ENCODE measurements around the gene CPM. TPM values are rescaled to one million over a fixed set of nuclear protein-coding genes. Genes with fewer than 3 reads are reported as not detected.

Gene CPM
- polyA plus RNA-seq, 3 donors, result 10.7 to 81.3 (median 74.8) TPM

DNA sequence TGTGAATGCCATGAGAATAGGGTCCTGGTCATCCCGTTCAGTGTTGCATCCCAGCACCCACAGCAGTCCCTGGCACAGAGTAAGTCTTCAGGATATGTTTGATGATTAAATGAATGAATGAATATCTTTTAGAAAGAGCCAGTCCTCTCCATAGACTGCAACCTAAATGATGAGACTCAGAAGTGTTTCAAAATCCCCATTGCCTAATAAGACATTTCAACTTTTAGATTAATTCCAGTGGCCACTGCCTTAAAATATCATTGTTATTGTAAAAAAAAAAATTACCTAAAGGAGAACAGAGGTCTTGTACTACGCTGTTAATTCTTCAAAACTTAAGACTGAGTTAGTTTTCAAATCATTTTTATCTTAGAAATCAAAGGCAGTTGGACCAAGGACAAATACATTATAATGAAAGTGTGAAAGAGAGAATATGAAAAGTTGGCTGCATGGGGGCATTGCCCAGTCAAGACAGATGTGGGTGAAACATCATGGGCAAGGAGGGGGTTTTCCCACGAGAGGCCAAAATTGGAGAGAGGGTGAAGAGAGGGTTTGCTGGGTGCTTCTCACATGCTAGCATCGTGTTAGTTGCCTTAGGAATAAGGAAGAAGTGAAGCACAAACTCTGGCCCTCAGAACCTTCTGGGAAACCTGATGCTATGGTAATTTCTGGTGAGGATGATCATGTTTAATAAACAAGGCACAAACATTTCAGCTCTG lies 26.3 kb upstream of the CPM start:
- H3K27ac ChIP-seq (ENCODE audit: low read depth, low read length), result no peak overlapping the region
- 59 to 83% (median 69%) methylated on average over 4 of the region's 4 CpGs for WGBS, 3 donors

DNA sequence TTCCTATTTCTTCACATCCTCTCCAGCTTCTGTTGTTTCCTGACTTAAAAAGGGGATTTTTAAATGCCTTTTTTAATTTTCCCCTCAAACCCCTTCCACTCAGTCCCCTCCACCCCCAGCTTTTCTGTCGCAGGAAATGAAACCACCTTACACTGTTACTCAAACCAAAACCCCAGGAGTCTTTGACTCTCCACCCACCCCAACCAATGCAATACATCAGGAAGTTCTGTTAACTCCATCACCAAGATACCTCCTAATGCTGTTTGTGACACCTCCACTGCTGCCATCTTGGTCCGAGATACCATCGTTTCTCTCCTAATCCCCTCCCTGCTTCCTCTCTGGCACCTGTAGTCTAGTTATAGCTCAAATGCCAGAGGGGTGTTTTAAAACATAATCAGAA lies 25.4 kb upstream of the CPM start:
- WGBS, 3 donors, result 46 to 80% (median 57%) methylated on average over 3 of the region's 3 CpGs
- no peak overlapping the region for H3K27ac ChIP-seq (ENCODE audit: low read depth, low read length)

GRCh38 chr12:68957273-68957672 lies 24.3 kb upstream of the CPM start:
- no peak overlapping the region for H3K27ac ChIP-seq (ENCODE audit: low read depth, low read length)

DNA sequence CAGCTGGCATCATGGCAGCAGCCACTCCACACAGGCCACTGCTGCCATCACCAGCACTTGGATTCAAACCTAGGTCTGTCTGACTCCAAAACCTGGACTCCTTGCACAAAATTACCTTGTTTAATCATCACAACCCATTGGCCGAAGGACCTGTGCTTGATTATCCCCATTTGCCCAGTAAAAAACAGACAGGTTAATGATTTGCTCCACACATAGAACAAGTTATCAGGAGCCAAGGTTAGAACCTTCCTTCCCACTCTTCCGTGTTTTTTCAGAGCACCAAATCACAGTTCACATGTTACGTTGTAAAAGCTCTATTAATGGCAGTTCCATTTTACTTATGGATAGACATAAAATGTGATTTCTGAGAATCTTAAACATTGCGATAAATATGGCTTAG lies 23.5 kb upstream of the CPM start:
- 49 to 97% (median 96%) methylated on average over 4 of the region's 4 CpGs for WGBS, 3 donors
- H3K27ac ChIP-seq (ENCODE audit: low read depth, low read length), result no peak overlapping the region

DNA sequence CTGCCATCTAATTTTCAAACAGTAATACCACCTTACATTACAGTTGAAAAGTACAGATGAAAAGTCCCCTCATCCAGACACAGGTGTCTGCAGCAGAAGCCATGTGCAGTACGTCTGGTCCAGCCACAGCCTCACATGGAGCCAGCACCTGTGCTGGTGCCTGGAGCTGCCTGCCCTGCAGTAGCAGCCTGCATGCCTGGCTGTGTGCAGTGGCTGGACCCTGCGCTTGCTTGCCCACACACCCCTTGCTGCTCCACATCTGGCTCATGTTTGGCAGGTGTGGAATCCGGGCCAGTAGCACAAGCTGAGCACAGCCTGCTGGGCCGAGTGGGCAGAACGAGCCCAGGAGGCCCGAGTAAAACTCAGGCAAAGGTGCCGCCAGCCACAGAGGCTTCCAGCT lies 21.8 kb upstream of the CPM start:
- 84 to 94% (median 88%) methylated on average over 7 of the region's 7 CpGs for WGBS, 3 donors

GRCh38 chr12:68953536-68953935 lies 20.6 kb upstream of the CPM start:
- no peak overlapping the region for H3K27ac ChIP-seq (ENCODE audit: low read depth, low read length)
- 52 to 74% (median 57%) methylated on average over 2 of the region's 2 CpGs for WGBS, 3 donors

More for the DNA sequence above, 21.8 kb upstream of the CPM start:
- no peak overlapping the region for H3K27ac ChIP-seq (ENCODE audit: low read depth, low read length)

DNA sequence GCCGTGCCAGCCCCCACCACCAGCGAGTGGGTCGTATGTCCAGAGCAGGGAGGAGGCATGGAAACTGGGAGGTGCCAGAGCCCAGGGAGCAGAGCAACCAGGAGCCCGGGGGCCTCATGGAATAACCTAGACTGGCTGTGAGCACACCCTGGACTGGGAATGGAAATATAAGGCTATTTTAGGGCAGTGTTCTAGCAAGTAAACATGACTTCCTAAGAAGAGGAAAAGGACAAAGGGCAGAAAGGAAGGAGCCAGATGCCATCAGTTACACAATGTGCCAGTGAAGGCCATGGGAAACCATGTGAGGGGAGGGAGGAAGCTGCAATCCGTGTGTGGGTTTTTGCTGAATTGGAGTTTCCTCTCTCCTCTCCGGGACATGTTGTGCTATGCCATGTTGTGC lies 18.7 kb upstream of the CPM start:
- 47 to 54% (median 51%) methylated on average over 6 of the region's 6 CpGs for WGBS, 3 donors
- H3K27ac ChIP-seq (ENCODE audit: low read depth, low read length), result no peak overlapping the region

DNA sequence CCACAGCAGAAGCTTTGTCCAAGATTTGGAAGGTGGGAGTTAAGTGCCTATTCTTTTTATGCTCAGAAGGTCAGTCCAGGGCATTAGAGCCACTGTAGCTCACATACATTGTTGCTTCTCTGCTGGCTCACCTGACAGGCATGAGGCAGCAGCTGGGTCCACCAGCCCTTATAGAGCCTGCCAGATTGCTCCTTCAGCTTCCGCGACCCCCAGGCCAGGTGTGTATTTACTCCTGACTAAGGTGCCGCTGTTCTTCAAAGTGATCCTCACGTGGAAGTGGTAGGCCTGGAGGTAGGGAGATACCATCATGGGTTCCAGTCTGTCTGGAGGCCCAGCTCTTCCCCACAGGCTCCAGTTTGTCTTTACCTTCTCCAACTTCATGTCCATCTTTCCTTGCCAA lies 17.5 kb upstream of the CPM start:
- no peak overlapping the region for H3K27ac ChIP-seq (ENCODE audit: low read depth, low read length)
- 91 to 96% (median 95%) methylated on average over 4 of the region's 4 CpGs for WGBS, 3 donors

GRCh38 chr12:68945255-68945654 lies 12.3 kb upstream of the CPM start:
- 62 to 91% (median 88%) methylated on average over 2 of the region's 2 CpGs for WGBS, 3 donors

DNA sequence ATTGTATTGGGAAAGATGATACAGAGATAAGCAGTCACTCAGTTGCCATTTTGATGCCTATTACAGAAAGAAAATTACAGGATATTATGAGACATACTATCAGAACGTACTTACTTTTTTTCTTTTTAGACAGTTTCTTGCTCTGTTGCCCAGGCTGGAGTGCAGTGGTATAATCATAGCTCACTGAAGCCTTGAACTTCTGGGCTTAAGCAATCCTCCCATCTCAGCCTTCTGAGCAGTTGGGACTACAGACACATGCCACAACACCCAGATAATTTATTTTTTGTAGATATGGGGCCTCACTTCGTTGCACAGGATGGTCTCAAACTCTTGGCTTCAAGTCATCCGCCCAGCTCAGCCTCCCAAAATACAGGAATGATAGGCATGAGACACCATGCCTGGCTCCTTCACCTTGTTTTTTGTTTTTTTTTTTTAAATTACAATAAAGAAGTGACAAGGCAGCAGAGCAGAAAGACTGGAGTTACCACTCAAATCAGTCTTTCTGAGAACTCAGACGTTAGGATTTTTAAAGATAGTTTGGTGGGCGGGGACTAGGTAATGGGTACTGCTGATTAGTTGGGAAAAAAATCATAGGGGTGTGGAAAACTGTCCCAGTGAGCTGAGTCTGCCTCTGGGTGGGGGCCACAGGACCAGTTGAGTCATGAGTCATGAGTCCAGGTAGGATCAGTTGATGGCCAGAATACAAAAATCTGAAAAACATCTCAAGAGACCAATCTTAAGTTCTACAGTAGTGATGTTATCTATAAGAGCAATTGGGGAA lies 11.5 kb upstream of the CPM start:
- H3K27ac ChIP-seq (ENCODE audit: low read depth, low read length), result no peak overlapping the region
- 59 to 79% (median 73%) methylated on average over 5 of the region's 5 CpGs for WGBS, 3 donors

More at GRCh38 chr12:68945255-68945654, 12.3 kb upstream of the CPM start:
- H3K27ac ChIP-seq (ENCODE audit: low read depth, low read length), result no peak overlapping the region

DNA sequence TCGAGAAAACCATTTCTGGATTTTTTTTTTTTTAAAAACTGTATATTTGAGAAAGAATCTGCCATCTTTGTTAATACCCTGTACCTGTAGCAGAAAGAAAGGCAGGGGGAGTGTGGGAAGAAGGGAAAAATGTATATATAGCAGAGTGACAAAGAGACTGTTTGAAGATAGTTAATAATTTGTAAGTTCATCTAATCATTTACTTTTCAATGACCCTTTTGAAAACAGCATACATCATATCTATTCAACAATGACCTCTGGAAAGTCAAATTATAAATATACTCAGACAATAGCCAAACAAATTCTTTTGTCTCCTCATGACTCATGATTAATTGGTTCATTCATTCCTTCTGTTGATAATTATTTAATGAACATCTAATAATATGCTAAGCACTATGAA lies 10.9 kb upstream of the CPM start:
- 47 to 92% (median 88%) methylated on average over 1 of the region's 1 CpG for WGBS, 3 donors
- H3K27ac ChIP-seq (ENCODE audit: low read depth, low read length), result no peak overlapping the region

DNA sequence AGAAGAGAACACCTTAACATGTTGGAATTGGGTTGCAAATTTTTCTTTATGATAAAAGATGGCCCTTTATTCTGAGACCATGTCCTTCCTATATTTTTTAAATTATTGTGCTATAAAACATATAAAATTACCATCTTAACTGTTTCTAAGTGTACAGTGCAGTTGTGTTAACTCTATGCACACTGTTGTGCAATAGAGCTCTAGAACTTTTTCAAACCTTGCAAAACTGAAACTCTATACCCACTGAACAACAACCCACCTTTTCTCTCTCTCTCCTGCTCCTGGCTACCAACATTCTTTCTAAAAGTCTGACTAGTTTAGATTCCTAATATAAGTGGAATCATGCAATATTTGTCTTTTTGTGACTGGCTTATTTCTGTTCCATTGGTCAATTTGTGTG lies 7.8 kb upstream of the CPM start:
- no peak overlapping the region for H3K27ac ChIP-seq (ENCODE audit: low read depth, low read length)

GRCh38 chr12:68939505-68939904 lies 6.5 kb upstream of the CPM start:
- WGBS, 3 donors, result 16 to 46% (median 37%) methylated on average over 1 of the region's 1 CpG
- H3K27ac ChIP-seq (ENCODE audit: low read depth, low read length), result no peak overlapping the region

- H3K27ac ChIP-seq (ENCODE audit: low read depth, low read length), result no peak overlapping the region
- 95 to 97% (median 95%) methylated on average over 9 of the region's 9 CpGs for WGBS, 3 donors
Observed at GRCh38 chr12:68934392-68934791, 1.4 kb upstream of the CPM start.

DNA sequence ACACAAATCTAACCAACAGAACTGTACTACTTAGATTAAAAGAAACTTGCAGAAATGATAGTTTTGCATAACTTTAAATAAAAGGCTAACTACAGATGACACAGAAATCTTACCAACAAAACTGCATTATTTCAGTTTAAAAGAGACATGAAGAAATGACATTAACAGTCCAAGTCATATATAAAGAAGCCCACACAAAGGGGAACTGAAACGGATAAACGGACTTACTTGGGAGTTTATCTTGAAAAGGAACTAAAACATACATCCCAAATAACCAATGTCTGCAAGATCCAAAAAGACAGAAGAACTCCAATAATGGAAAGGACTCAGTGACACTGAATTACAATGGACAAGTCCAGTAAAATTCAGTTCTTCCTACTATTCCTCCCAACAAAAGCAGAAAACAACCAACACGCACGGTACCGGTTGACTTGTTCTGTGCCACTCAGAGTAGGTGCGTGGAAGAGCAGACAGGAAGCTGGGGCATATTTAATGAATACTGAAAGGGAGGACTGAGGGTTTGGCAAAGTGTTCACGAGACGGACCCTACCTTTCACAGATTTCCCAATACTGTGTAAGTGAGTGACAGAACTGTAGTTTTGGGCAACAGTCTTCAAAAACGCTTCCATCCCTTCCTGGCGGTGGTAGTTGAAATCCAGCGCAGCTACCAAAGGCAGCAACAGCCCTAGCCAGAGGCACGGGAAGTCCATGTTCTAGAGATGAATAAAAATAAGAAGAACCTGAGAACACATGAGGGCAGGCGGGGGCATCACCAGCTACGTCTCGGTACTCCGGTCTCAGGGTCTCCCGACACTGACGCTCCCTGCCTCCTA lies 627 bp downstream of the CPM start:
- H3K27ac ChIP-seq (ENCODE audit: low read depth, low read length), result no peak overlapping the region
- WGBS, 3 donors, result 6 to 11% (median 9%) methylated on average over 18 of the region's 18 CpGs

GRCh38 chr12:68930178-68930577 lies 2.8 kb downstream of the CPM start:
- no peak overlapping the region for H3K27ac ChIP-seq (ENCODE audit: low read depth, low read length)
- WGBS, 3 donors, result 87 to 89% (median 87%) methylated on average over 6 of the region's 6 CpGs

- no peak overlapping the region for H3K27ac ChIP-seq (ENCODE audit: low read depth, low read length)
- 89 to 94% (median 90%) methylated on average over 4 of the region's 4 CpGs for whole genome bisulfite sequencing, 3 donors
Observed at GRCh38 chr12:68924546-68924945, 8.4 kb downstream of the CPM start.

DNA sequence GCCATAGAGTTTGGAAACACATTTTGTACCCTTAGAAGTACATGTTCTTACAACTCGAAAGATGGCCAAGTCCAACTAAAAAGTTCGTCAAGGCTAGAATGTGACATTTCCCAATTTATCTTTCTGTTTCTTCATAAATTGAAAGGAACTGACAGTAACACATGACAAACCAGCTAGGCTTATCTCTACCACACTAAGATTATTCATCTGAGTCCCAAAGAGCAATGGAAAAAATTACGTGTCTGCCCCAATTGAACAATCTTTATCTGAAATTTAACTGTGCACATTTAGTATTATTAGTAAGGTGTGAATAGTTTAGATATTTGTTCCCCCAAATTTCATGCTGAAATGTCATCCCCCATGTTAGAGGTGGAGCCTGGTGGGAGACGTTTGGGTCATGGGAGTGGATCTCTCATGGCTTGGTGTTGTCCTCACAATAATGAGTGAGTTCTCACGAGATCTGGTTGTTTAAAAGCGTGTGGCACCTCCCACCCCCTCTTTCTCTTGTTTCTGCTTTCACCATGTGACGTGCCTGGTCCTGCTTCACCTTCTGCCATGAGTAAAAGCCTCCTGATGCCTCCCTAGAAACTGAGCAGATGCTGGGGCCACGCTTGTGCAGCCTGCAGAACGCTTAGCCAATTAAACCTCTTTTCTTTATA lies 13.3 kb downstream of the CPM start:
- H3K27ac ChIP-seq (ENCODE audit: low read depth, low read length), result no peak overlapping the region
- WGBS, 3 donors, result 80 to 87% (median 84%) methylated on average over 9 of the region's 9 CpGs

DNA sequence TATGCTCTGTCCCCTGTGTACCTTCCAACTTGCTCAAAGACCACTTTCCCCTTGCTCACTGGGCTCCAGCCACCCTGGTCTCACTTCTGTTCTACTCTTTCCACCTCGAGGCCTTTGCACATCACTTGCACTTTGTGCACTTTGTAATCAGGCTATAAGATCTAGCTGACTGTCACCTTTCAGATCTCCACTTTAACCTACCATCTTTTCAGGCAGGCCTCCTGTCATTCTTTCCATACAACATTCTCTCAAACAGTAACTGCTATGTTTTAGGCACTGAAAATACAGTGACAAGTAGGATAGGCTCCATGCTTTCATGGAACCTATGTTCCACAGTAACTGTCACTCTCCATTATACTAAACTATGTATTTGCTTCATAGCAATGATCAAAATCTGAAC lies 14.0 kb downstream of the CPM start:
- 73 to 81% (median 78%) methylated on average over 1 of the region's 1 CpG for WGBS, 3 donors

More for the DNA sequence above, 14.0 kb downstream of the CPM start:
- no peak overlapping the region for H3K27ac ChIP-seq (ENCODE audit: low read depth, low read length)

All from adipose tissue (tissue), 3 donors.